Activated CD8-positive, alpha-beta memory T cell treated with anti-CD3 and anti-CD28 coated beads, Interleukin-2, amount 10 ng/mL, durations not matched to agents 7 days and 5 days (primary cell): ENCODE data around the gene NLGN1. TPM values are rescaled to one million over a fixed set of nuclear protein-coding genes. Genes with fewer than 3 reads are reported as not detected.

ENCODE experiments used
- ATAC-seq: fragments of 150-1000 bp; cut with Tn5 transposase; one replicate; pipeline ENCODE4 v1.10.0; 2021; ENCODE audit warnings: moderate library complexity
- CTCF ChIA-PET: fragments of 350-600 bp; sonication (Branson Sonifier 250); formaldehyde crosslinking; loops from one replicate; lab custom pipeline; 2021; ENCODE audit warnings: antibody characterized with exemption; lab: Charles Lee
- DNase-seq: peaks from one replicate; pipeline ENCODE4 v3.0.0-alpha.2; 2020
- H3K27ac Mint-ChIP-seq: one replicate; pipeline ENCODE4 v1.8.0; 2021; ENCODE audit warnings: mild to moderate bottlenecking, mixed read lengths
- H3K27me3 Mint-ChIP-seq: one replicate; pipeline ENCODE4 v1.8.0; 2021; ENCODE audit warnings: mixed read lengths
- H3K36me3 Mint-ChIP-seq: one replicate; pipeline ENCODE4 v1.8.0; 2021; ENCODE audit warnings: mild to moderate bottlenecking, mixed read lengths
- H3K4me1 Mint-ChIP-seq: one replicate; pipeline ENCODE4 v1.8.0; 2021; ENCODE audit warnings: mixed read lengths
- H3K4me3 Mint-ChIP-seq: one replicate; pipeline ENCODE4 v1.8.0; 2021; ENCODE audit warnings: mild to moderate bottlenecking, moderate library complexity, mixed read lengths
- H3K9me3 Mint-ChIP-seq: one replicate; pipeline ENCODE4 v1.8.0; 2022; ENCODE audit warnings: low read depth, mixed read lengths
- total RNA-seq, 2 experiments: library from RNA; stranded (reverse); gene quantifications; one replicate each; pipeline ENCODE4 v1.2.3, GENCODE V29; 2021

The NLGN1 gene
- total RNA-seq, 2 experiments from 2014 or later = not detected

DNA sequence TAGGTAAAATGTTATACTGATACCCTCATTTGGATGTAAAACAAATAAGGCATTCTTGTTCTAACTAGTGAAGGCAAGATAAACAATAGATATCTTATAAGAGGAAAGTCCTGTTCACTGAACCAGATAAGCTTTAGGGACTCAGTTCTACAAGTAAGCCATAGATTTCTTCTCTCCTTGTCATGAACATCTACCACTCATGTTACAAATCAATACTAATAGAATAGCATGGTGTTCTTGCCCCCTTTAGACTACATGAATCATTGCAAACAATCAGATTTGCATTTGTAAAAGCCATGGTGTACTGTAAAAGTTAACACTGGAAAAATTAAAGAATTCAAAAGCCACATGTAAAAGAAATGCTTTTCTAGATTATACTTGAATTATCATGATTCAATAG lies 500.1 kb downstream of the NLGN1 start:
- Mint-ChIP-seq H3K9me3 (peaks cover 7% of the 10 kb centered on the region), H3K36me3 (no peaks in the 10 kb centered on the region), H3K27me3 (no peaks in the 10 kb centered on the region), H3K4me3 (no peak overlapping the region), H3K27ac (no peak overlapping the region), H3K4me1 (no peaks in the 10 kb centered on the region)
- ATAC-seq = no peak
- CTCF ChIA-PET = no interaction called here
- DNase-seq = no peak

GRCh38 chr3:173901649-173902048 lies 504.1 kb downstream of the NLGN1 start:
- DNase-seq (no peak), ATAC-seq (no peak)
- Mint-ChIP-seq H3K9me3 (peaks cover 5% of the 10 kb centered on the region), H3K36me3 (no peaks in the 10 kb centered on the region), H3K4me3 (no peak overlapping the region), H3K27ac (no peak overlapping the region), H3K4me1 (no peaks in the 10 kb centered on the region), H3K27me3 (no peaks in the 10 kb centered on the region)
- CTCF ChIA-PET = no interaction called here

DNA sequence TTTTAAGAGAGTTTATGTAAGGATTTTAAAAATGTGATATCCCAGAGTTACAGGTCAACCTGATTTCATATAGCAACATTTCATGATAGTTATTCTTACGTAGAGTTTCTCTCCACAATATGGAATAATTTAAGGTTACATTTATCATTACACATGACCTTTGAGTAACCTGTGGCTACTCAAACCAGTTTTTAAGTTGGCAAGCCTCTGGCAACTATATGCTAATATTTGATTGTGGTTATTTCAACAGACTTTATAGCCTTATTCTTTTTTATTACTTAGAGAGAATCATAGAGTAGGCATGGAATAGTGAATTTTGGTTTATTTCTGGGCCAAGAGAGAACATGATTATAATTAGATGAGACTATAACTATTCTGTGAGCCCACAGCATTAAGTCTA lies 504.9 kb downstream of the NLGN1 start:
- ATAC-seq (no peak), DNase-seq (no peak)
- no peak overlapping the region for H3K27ac Mint-ChIP-seq
- CTCF ChIA-PET = no interaction called here
- H3K36me3 Mint-ChIP-seq = no peaks in the 10 kb centered on the region
- H3K4me3 Mint-ChIP-seq = no peak overlapping the region
- no peaks in the 10 kb centered on the region for H3K4me1 Mint-ChIP-seq
- H3K27me3 Mint-ChIP-seq = no peaks in the 10 kb centered on the region
- H3K9me3 Mint-ChIP-seq = peaks cover 4% of the 10 kb centered on the region

DNA sequence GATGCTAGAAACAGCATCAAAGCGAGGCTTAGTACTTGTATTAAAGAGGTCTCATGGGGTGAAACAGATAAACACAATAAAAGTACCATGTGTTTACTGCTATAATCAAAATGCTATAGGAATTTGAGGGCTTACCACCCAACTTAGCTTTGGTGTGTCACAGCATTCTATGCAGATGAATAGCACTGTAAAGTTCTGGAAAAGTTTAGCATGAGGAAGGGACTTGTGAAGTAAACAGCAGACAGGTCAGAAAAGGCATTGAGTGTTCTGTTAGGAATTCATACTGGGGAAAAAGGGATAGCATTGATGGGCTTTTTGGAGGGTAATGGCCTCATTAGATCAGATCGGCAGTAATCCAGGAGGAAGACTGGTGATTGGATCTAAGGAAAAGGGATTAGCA lies 505.3 kb downstream of the NLGN1 start:
- ATAC-seq = no peak
- Mint-ChIP-seq H3K27ac (no peak overlapping the region), H3K4me3 (no peak overlapping the region), H3K36me3 (no peaks in the 10 kb centered on the region), H3K9me3 (peaks cover 4% of the 10 kb centered on the region), H3K27me3 (no peaks in the 10 kb centered on the region), H3K4me1 (no peaks in the 10 kb centered on the region)
- DNase-seq = no peak
- CTCF ChIA-PET = interaction anchor here (0.6 kb wide), 1 partner anchor 619 kb away, joined by 3 read pairs; no protein-coding TSS in a partner anchor

DNA sequence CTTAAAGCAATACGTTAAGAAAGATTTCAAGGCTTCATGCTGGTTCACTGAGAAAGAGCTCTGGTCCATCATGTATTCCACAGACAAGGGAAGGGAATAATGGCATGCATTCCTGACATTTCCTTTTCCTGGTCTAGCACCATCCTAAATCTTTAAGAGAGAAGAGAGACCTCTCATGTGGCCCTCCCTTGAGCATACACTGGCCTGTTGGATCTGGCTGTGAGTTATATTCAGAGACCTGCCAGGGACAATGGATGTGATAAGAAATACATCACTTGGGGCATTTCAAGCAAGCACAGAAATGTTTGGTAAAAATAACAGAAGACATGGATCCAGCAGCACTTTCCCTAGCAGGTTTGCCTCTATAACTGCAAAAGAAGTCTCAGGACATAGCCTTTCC lies 507.8 kb downstream of the NLGN1 start:
- no peaks in the 10 kb centered on the region for H3K4me1 Mint-ChIP-seq
- H3K36me3 Mint-ChIP-seq = no peaks in the 10 kb centered on the region
- no peak for ATAC-seq
- CTCF ChIA-PET = no interaction called here
- DNase-seq = no peak
- no peaks in the 10 kb centered on the region for H3K27me3 Mint-ChIP-seq
- no peak overlapping the region for H3K27ac Mint-ChIP-seq
- H3K4me3 Mint-ChIP-seq = no peak overlapping the region
- peaks cover 4% of the 10 kb centered on the region for H3K9me3 Mint-ChIP-seq

GRCh38 chr3:173911446-173911845 lies 513.9 kb downstream of the NLGN1 start:
- Mint-ChIP-seq H3K4me1 (no peaks in the 10 kb centered on the region), H3K9me3 (no peaks in the 10 kb centered on the region), H3K27ac (no peak overlapping the region), H3K4me3 (no peak overlapping the region), H3K27me3 (no peaks in the 10 kb centered on the region), H3K36me3 (no peaks in the 10 kb centered on the region)
- ATAC-seq (no peak), DNase-seq (no peak)
- CTCF ChIA-PET = no interaction called here

GRCh38 chr3:173912126-173912525 lies 514.6 kb downstream of the NLGN1 start:
- H3K4me3 Mint-ChIP-seq = no peak overlapping the region
- H3K9me3 Mint-ChIP-seq = no peaks in the 10 kb centered on the region
- ATAC-seq = no peak
- no peaks in the 10 kb centered on the region for H3K4me1 Mint-ChIP-seq
- no peak overlapping the region for H3K27ac Mint-ChIP-seq
- CTCF ChIA-PET = no interaction called here
- H3K36me3 Mint-ChIP-seq = no peaks in the 10 kb centered on the region
- DNase-seq = no peak
- no peaks in the 10 kb centered on the region for H3K27me3 Mint-ChIP-seq

DNA sequence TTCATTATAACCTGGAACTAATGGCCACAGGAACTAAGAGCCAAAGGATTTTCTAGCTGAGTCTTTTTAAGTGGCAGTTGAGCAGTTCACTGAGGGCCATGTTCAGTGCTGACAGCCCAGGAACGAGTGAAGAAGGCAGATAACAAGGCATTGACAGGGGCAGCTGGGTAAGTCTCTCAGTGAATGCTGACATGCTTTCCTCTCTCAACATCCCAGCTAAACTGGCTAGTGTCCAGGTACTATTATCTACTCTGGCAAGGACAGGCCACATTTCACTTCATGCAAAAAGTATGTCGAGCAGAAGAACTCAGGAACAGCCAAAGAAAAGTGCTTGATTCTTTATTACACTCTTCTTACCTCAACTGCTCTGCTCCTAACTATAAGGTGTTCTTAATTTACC lies 515.9 kb downstream of the NLGN1 start:
- DNase-seq = no peak
- Mint-ChIP-seq H3K27me3 (no peaks in the 10 kb centered on the region), H3K4me1 (no peaks in the 10 kb centered on the region), H3K36me3 (no peaks in the 10 kb centered on the region), H3K27ac (no peak overlapping the region), H3K4me3 (no peak overlapping the region), H3K9me3 (no peaks in the 10 kb centered on the region)
- CTCF ChIA-PET = no interaction called here
- ATAC-seq = no peak

DNA sequence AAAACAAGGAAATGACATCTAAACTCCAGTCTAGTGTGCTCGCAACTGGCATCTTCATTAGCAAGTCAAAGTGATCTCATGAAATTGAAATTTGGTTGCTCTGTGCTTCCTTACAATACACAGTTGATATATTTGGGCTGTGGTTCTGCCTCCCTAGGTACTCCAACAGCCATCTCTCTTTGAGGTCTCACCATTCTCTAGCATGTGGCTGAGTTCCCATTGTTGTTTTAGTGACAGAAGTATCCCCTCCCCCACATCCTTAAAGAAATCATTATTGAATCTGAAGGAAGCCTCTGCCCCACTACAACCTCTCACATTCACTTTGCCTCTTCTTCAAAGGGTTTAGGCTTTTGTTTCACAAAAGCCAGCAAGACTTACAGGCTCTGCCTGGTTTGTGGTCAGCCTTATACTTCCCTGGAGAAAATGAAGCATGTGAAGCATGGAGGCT lies 516.5 kb downstream of the NLGN1 start:
- CTCF ChIA-PET = no interaction called here
- no peak overlapping the region for H3K4me3 Mint-ChIP-seq
- no peaks in the 10 kb centered on the region for H3K36me3 Mint-ChIP-seq
- no peak for ATAC-seq
- H3K9me3 Mint-ChIP-seq = no peaks in the 10 kb centered on the region
- H3K27ac Mint-ChIP-seq = no peak overlapping the region
- H3K4me1 Mint-ChIP-seq = no peaks in the 10 kb centered on the region
- H3K27me3 Mint-ChIP-seq = no peaks in the 10 kb centered on the region
- DNase-seq = no peak

DNA sequence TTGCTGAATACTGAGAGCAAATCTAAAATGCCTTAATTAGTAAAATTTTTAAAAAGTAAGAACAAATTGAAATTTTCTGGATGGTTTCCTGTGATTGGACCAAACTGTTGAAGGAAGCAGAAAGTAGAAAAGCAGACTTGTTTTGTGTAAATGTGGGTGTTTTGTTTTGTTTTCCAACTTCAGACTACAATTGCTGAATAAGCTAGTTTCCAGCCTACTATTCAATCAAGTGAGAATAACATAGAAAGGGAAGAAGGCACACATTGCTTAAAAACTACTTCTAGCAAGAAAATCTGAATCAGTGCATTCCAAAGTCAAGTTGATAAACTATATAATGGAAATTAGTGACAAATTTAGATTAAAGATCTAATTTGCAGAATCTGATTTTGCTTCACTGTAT lies 519.3 kb downstream of the NLGN1 start:
- Mint-ChIP-seq H3K36me3 (no peaks in the 10 kb centered on the region), H3K27me3 (no peaks in the 10 kb centered on the region), H3K4me1 (no peaks in the 10 kb centered on the region), H3K4me3 (no peak overlapping the region), H3K9me3 (no peaks in the 10 kb centered on the region), H3K27ac (no peak overlapping the region)
- DNase-seq (no peak), ATAC-seq (no peak)
- CTCF ChIA-PET = no interaction called here

GRCh38 chr3:173920386-173920785 lies 522.8 kb downstream of the NLGN1 start:
- no peak for ATAC-seq
- H3K4me1 Mint-ChIP-seq = no peaks in the 10 kb centered on the region
- no peak overlapping the region for H3K4me3 Mint-ChIP-seq
- H3K9me3 Mint-ChIP-seq = no peaks in the 10 kb centered on the region
- H3K27me3 Mint-ChIP-seq = no peaks in the 10 kb centered on the region
- H3K36me3 Mint-ChIP-seq = no peaks in the 10 kb centered on the region
- H3K27ac Mint-ChIP-seq = no peak overlapping the region
- CTCF ChIA-PET = interaction anchor here (0.6 kb wide), 1 partner anchor 75 kb away, joined by 4 read pairs; no protein-coding TSS in a partner anchor
- DNase-seq = no peak

GRCh38 chr3:173921732-173922131 lies 524.2 kb downstream of the NLGN1 start:
- no peak overlapping the region for H3K27ac Mint-ChIP-seq
- no peaks in the 10 kb centered on the region for H3K9me3 Mint-ChIP-seq
- H3K27me3 Mint-ChIP-seq = no peaks in the 10 kb centered on the region
- DNase-seq = no peak
- H3K36me3 Mint-ChIP-seq = no peaks in the 10 kb centered on the region
- ATAC-seq = no peak
- no peak overlapping the region for H3K4me3 Mint-ChIP-seq
- H3K4me1 Mint-ChIP-seq = no peaks in the 10 kb centered on the region
- CTCF ChIA-PET = no interaction called here

- no peaks in the 10 kb centered on the region for H3K9me3 Mint-ChIP-seq
- H3K36me3 Mint-ChIP-seq = no peaks in the 10 kb centered on the region
- H3K4me1 Mint-ChIP-seq = no peaks in the 10 kb centered on the region
- ATAC-seq = no peak
- H3K27ac Mint-ChIP-seq = no peak overlapping the region
- CTCF ChIA-PET = no interaction called here
- no peak for DNase-seq
- H3K27me3 Mint-ChIP-seq = no peaks in the 10 kb centered on the region
- no peak overlapping the region for H3K4me3 Mint-ChIP-seq
These were observed 525.7 kb downstream of the NLGN1 start for GRCh38 chr3:173923204-173923603.

GRCh38 chr3:173930251-173930650 lies 532.7 kb downstream of the NLGN1 start:
- no peaks in the 10 kb centered on the region for H3K27me3 Mint-ChIP-seq
- H3K9me3 Mint-ChIP-seq = no peaks in the 10 kb centered on the region
- no peaks in the 10 kb centered on the region for H3K4me1 Mint-ChIP-seq
- DNase-seq = no peak
- H3K27ac Mint-ChIP-seq = no peak overlapping the region
- no peak for ATAC-seq
- CTCF ChIA-PET = no interaction called here
- no peaks in the 10 kb centered on the region for H3K36me3 Mint-ChIP-seq
- H3K4me3 Mint-ChIP-seq = no peak overlapping the region

- no peaks in the 10 kb centered on the region for H3K4me1 Mint-ChIP-seq
These were observed 535.1 kb downstream of the NLGN1 start for GRCh38 chr3:173932624-173933023.

More at GRCh38 chr3:173932624-173933023, 535.1 kb downstream of the NLGN1 start:
- H3K27me3 Mint-ChIP-seq = no peaks in the 10 kb centered on the region
- ATAC-seq = no peak
- H3K9me3 Mint-ChIP-seq = no peaks in the 10 kb centered on the region
- H3K27ac Mint-ChIP-seq = no peak overlapping the region
- CTCF ChIA-PET = no interaction called here
- H3K36me3 Mint-ChIP-seq = no peaks in the 10 kb centered on the region
- DNase-seq = no peak
- no peak overlapping the region for H3K4me3 Mint-ChIP-seq
